Astrocyte (in vitro differentiated cells and primary cell): ENCODE results near the gene TYSND1.
"Not testable (repeated sequence)": the region's sequence is repeated elsewhere in the genome, so short reads cannot be mapped to it uniquely, and the experiment has no call there.

Experiments
- CTCF ChIP-seq: IDR thresholded peaks from 2 replicates; pipeline ENCODE4 v1.5.1; 2011; ENCODE audit warnings: low read depth, mild to moderate bottlenecking, inconsistent platforms, low read length, moderate library complexity; ENCODE audit not compliant: insufficient read depth
- EZH2 ChIP-seq: IDR thresholded peaks from 2 replicates; pipeline ENCODE4 v1.6.1; 2012; ENCODE audit warnings: mild to moderate bottlenecking, low read length, inconsistent platforms; ENCODE audit not compliant: insufficient read depth

GRCh38 chr10:70101068-70101562 lies 45.4 kb downstream of the TYSND1 start:
- not testable (repeated sequence) for TF ChIP-seq CTCF, EZH2
